Astrocyte (in vitro differentiated cells and primary cell): ENCODE data around the gene APOA4.

Experiments
- CTCF ChIP-seq: IDR thresholded peaks from 2 replicates; pipeline ENCODE4 v1.5.1; 2011; ENCODE audit warnings: low read depth, mild to moderate bottlenecking, inconsistent platforms, low read length, moderate library complexity; ENCODE audit not compliant: insufficient read depth
- EZH2 ChIP-seq: IDR thresholded peaks from 2 replicates; pipeline ENCODE4 v1.6.1; 2012; ENCODE audit warnings: mild to moderate bottlenecking, low read length, inconsistent platforms; ENCODE audit not compliant: insufficient read depth

DNA sequence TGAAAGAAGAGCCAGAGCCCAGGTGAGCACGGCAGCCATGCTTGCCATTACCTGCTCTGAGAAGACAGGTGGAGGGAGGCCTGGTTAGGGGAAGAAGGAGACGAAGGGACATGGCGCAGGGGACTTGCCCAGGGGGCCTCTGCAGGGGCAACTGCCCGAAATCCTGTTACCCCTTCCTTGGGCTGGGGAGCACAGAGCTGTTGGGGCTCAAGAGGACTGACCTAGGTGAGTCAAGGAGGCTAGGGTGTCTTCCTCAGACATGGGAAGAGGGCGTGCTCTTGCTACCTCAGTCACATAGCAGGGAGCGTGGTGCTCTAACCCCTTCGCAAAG, 31.3 kb downstream of the APOA4 start, which contains the start of gene APOA5:
- TF ChIP-seq CTCF (no peak), EZH2 (no peak)
